ENCODE data around the gene UBE2E3.

DNA sequence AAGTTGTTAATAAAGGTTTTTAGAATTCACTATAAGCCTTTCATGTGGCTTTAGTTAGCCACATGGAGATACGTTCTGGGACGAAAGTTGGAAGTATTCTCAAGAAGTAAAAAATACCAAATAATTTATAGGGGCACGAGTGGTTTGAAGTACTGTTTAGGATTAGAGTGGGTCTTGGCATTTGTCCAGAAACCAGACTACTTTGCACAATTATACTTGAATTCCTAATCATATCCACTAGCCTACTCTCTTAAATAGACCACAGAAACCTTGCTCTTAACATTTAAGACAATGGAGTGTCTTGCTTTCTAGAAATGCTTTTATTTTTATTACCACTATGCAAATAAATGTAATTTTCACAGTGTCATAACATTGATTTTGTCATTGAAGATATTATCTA lies 44.6 kb downstream of the UBE2E3 start:
- TF ChIP-seq, protein P1, sequence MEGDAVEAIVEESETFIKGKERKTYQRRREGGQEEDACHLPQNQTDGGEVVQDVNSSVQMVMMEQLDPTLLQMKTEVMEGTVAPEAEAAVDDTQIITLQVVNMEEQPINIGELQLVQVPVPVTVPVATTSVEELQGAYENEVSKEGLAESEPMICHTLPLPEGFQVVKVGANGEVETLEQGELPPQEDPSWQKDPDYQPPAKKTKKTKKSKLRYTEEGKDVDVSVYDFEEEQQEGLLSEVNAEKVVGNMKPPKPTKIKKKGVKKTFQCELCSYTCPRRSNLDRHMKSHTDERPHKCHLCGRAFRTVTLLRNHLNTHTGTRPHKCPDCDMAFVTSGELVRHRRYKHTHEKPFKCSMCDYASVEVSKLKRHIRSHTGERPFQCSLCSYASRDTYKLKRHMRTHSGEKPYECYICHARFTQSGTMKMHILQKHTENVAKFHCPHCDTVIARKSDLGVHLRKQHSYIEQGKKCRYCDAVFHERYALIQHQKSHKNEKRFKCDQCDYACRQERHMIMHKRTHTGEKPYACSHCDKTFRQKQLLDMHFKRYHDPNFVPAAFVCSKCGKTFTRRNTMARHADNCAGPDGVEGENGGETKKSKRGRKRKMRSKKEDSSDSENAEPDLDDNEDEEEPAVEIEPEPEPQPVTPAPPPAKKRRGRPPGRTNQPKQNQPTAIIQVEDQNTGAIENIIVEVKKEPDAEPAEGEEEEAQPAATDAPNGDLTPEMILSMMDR (conservative IDR thresholded peaks at IDR 0.05): no peak
- TF ChIP-seq ZFX (IDR thresholded peaks at IDR 0.05): no peak

All from C4-2B (cell line).